Breast epithelium (tissue), 3 donors: ENCODE measurements around the gene ORC4.

ENCODE experiments used
- POLR2AphosphoS5 ChIP-seq, 3 donors: sonication (generic); formaldehyde crosslinking; IDR thresholded peaks; one replicate each; pipeline ENCODE4 v1.6.1; 2017; ENCODE audit warnings: antibody characterized with exemption in 3 of 3
- TF ChIP-seq, protein P1 (sequence below), 3 donors: fragments of 450-650 bp; IDR thresholded peaks; one replicate each; pipeline ENCODE4 v1.5.1; 2016 to 2017; ENCODE audit warnings: antibody characterized with exemption in 3 of 3, mild to moderate bottlenecking in 3 of 3, moderate library complexity in 3 of 3

DNA sequence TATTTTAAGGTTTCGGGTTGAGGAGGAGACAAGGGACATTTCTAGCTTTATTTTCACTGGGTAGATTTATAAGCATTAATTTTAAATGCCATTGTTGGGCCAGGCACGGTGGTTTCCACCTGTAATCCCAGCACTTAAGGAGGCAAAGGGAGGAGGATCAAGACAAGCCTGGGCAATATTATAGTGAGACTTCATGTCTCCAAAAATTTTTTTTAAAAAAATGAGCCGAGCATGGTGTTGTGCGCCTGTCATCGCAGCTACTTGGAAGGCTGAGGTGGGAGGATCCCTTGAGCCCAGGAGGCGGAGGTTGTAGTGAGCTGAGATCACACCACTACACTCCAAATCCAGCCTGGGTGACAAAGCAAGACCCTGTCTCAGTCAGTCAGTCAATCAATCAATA, 45.4 kb upstream of the ORC4 start:
- TF ChIP-seq, protein P1, sequence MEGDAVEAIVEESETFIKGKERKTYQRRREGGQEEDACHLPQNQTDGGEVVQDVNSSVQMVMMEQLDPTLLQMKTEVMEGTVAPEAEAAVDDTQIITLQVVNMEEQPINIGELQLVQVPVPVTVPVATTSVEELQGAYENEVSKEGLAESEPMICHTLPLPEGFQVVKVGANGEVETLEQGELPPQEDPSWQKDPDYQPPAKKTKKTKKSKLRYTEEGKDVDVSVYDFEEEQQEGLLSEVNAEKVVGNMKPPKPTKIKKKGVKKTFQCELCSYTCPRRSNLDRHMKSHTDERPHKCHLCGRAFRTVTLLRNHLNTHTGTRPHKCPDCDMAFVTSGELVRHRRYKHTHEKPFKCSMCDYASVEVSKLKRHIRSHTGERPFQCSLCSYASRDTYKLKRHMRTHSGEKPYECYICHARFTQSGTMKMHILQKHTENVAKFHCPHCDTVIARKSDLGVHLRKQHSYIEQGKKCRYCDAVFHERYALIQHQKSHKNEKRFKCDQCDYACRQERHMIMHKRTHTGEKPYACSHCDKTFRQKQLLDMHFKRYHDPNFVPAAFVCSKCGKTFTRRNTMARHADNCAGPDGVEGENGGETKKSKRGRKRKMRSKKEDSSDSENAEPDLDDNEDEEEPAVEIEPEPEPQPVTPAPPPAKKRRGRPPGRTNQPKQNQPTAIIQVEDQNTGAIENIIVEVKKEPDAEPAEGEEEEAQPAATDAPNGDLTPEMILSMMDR (IDR thresholded peaks at IDR 0.05) = no peak
- TF ChIP-seq POLR2AphosphoS5 (IDR thresholded peaks at IDR 0.05) = no peak
